Spleen (tissue), 11 donors: Measurements from ENCODE around the gene SLC39A2. TPM values are rescaled to one million over a fixed set of nuclear protein-coding genes. Genes with fewer than 3 reads are reported as not detected.
"Not testable (repeated sequence)": the region's sequence is repeated elsewhere in the genome, so short reads cannot be mapped to it uniquely, and the experiment has no call there.

ENCODE experiments used
- DNase-seq: peaks from one replicate; pipeline ENCODE4 v3.0.0-alpha.2; 2020
- H3K27ac ChIP-seq, 8 donors: fragments of 200-600 bp; sonication (generic) in 7 of 8; 1 replicate in 4 of 8; 2 replicates in 4 of 8; pipeline versions ENCODE4 v1.5.0 to v1.8.0; 2016 to 2021; ENCODE audit warnings: inconsistent platforms in 4 of 8, mild to moderate bottlenecking in 4 of 8, moderate library complexity in 1 of 8
- H3K27me3 ChIP-seq, 7 donors: fragments of 200-600 bp; sonication (generic) in 6 of 7; replicated peaks in 1 of 7; 1 replicate in 4 of 7; 2 replicates in 3 of 7; pipeline versions ENCODE4 v1.5.0 to v1.8.0; 2016 to 2021; ENCODE audit warnings: inconsistent platforms in 3 of 7, mild to moderate bottlenecking in 1 of 7
- H3K36me3 ChIP-seq, 6 donors: fragments of 200-600 bp; sonication (generic) in 5 of 6; 1 replicate in 4 of 6; 2 replicates in 2 of 6; pipeline versions ENCODE4 v1.5.0 to v1.8.0; 2016 to 2021; ENCODE audit warnings: inconsistent platforms in 2 of 6
- H3K4me1 ChIP-seq, 6 donors: fragments of 200-600 bp; sonication (generic) in 5 of 6; 1 replicate in 3 of 6; 2 replicates in 3 of 6; pipeline versions ENCODE4 v1.5.0 to v1.8.0; 2016 to 2021; ENCODE audit warnings: inconsistent platforms in 3 of 6
- H3K4me3 ChIP-seq, 8 donors: fragments of 200-600 bp; sonication (generic) in 7 of 8; 1 replicate in 4 of 8; 2 replicates in 4 of 8; pipeline versions ENCODE4 v1.5.0 to v1.8.0; 2016 to 2021; ENCODE audit warnings: inconsistent platforms in 4 of 8, mild to moderate bottlenecking in 4 of 8, moderate library complexity in 2 of 8
- H3K9me3 ChIP-seq, 8 donors: fragments of 200-600 bp; sonication (generic) in 7 of 8; 1 replicate in 4 of 8; 2 replicates in 4 of 8; pipeline versions ENCODE4 v1.5.0 to v1.8.0; 2016 to 2021; ENCODE audit warnings: inconsistent platforms in 4 of 8
- CTCF ChIP-seq, 11 experiments: fragments of 200-600 bp in 7 of 11; fragments of 450-650 bp in 4 of 11; sonication (generic) in 4 of 11; IDR thresholded peaks in 8 of 11; conservative IDR thresholded peaks in 3 of 11; 1 replicate in 7 of 11; 2 replicates in 4 of 11; pipeline versions ENCODE4 v1.4.0 to v1.8.0; 2016 to 2021; ENCODE audit warnings: antibody characterized with exemption in 11 of 11, inconsistent platforms in 4 of 11, mild to moderate bottlenecking in 1 of 11
- POLR2A ChIP-seq, 3 donors: fragments of 450-650 bp; IDR thresholded peaks; one replicate each; pipeline ENCODE4 v1.5.1; 2017; ENCODE audit warnings: antibody characterized with exemption in 3 of 3, mild to moderate bottlenecking in 1 of 3
- POLR2AphosphoS5 ChIP-seq, 3 donors: sonication (generic); formaldehyde crosslinking; IDR thresholded peaks; one replicate each; pipeline ENCODE4 v1.5.1; 2017; ENCODE audit warnings: antibody characterized with exemption in 3 of 3
- WGBS, 5 donors: extraction: QIAGEN DNeasy Blood & Tissue Kit in 3 of 5; methylation state at CpG; one replicate each; pipeline versions ENCODE4 v1.1.5 to v1.1.7; 2013 to 2018; 5-methylcytosine and 5-hydroxymethylcytosine counted together
- intact Hi-C: fragments of 100-400 bp; cut with DNase I; formaldehyde crosslinking; loops from one replicate; pipeline ENCODE4 v1.15.0; 2023; ENCODE audit warnings: low total_unique reads
- polyA plus RNA-seq, 3 donors: library from polyadenylated mRNA; stranded (reverse); fragments of 200-250 nt; gene quantifications; one replicate each; pipeline ENCODE4 v1.2.1, GENCODE V29; 2013
- total RNA-seq, 7 donors: library from RNA; depleted of rRNA in 3 of 7; stranded (reverse); fragments of >200 nt in 3 of 7; fragmentation: NEBNext Ultra II Directional in 4 of 7; extraction: Animal tissue kit (Norgen Biotek cat#: 25700) in 4 of 7; gene quantifications; one replicate each; pipeline versions ENCODE4 v1.1.0 to v1.2.1, GENCODE V29; 2016 to 2021
- donor health status: healthy with polysubstance abuse.
- donor health status: DM: no; HTN: no; CAD: no; lungs with moderate emphysema.
- donor health status: DM: no; HTN: no; CAD: no.
- donor health status: Bipolar disorder and iron deficiency.
- donor health status: healthy.
- donor health status: DM: no; HTN: no; CAD: no.
- donor health status: DM: yes; HTN: yes; CAD: no.

SLC39A2 gene
- total and polyA plus RNA-seq, 10 donors, result 0.06 to 0.23 (median 0.16) TPM; not detected in 6

- H3K9me3 ChIP-seq, result no peaks in the 10 kb centered on the region
- 91 to 93% (median 93%) methylated on average over 13 to 14 of the region's 14 CpGs for WGBS, 5 donors
- intact Hi-C loops, result no loop called here
- no peak overlapping the region for H3K27ac ChIP-seq
- no peaks in the 10 kb centered on the region for H3K4me1 ChIP-seq
- H3K27me3 ChIP-seq, result no peaks in the 10 kb centered on the region
- no peak for TF ChIP-seq CTCF (IDR thresholded peaks at IDR 0.05 in 8 of 11, conservative IDR thresholded peaks at IDR 0.05 in 3 of 11)
- no peak for TF ChIP-seq POLR2A (IDR thresholded peaks at IDR 0.05)
- no peak for TF ChIP-seq POLR2AphosphoS5 (IDR thresholded peaks at IDR 0.05)
- no peaks in the 10 kb centered on the region for H3K36me3 ChIP-seq
- DNase-seq, result no peak
- no peak overlapping the region for H3K4me3 ChIP-seq
These were observed 4.8 kb downstream of the SLC39A2 start for GRCh38 chr14:21003788-21004346.

- DNase-seq, H3K27ac ChIP-seq, H3K36me3 ChIP-seq, H3K4me1 ChIP-seq, H3K4me3 ChIP-seq, H3K9me3 ChIP-seq, intact Hi-C loops: not testable (repeated sequence)
- H3K27me3 ChIP-seq, result peaks cover 0 to 17% (median 0%) of the 10 kb centered on the region in 7 donors
- WGBS, 5 donors, result 75 to 89% (median 81%) methylated on average over 3 of the region's 3 CpGs
These were observed 10.6 kb downstream of the SLC39A2 start for GRCh38 chr14:21009721-21010120.

- H3K27me3 ChIP-seq, result peaks cover 0 to 17% (median 0%) of the 10 kb centered on the region in 7 donors
- no peak for DNase-seq
- H3K9me3 ChIP-seq, result no peaks in the 10 kb centered on the region
- peaks cover 0 to 1% (median 0%) of the 10 kb centered on the region in 6 donors for H3K36me3 ChIP-seq
- H3K4me1 ChIP-seq, result peaks cover 4 to 16% (median 10%) of the 10 kb centered on the region in 6 donors
- WGBS, 5 donors, result 72 to 93% (median 80%) methylated on average over 1 of the region's 1 CpG
- TF ChIP-seq POLR2A (IDR thresholded peaks at IDR 0.05) (no peak), POLR2AphosphoS5 (IDR thresholded peaks at IDR 0.05) (no peak), CTCF (IDR thresholded peaks at IDR 0.05 in 8 of 11, conservative IDR thresholded peaks at IDR 0.05 in 3 of 11) (no peak)
- H3K4me3 ChIP-seq, result no peak overlapping the region
- no peak overlapping the region for H3K27ac ChIP-seq
- intact Hi-C loops, result no loop called here
These were observed 12.0 kb downstream of the SLC39A2 start for GRCh38 chr14:21011136-21011535.

GRCh38 chr14:21014761-21015190 is 15.7 kb downstream of the SLC39A2 start:
- WGBS, 5 donors, result 0 to 1% (median 0%) methylated on average over 4 of the region's 4 CpGs
- intact Hi-C loops, result loop anchor here (5.0 kb wide), 1 partner anchor 78 kb away; no protein-coding TSS in a partner anchor

More at GRCh38 chr14:21014761-21015190, 15.7 kb downstream of the SLC39A2 start:
- Histone ChIP-seq H3K4me3 (no peak overlapping the region), H3K27ac (peak overlapping the region in 3 of 8 donors; percentile 19 to 35 (median 19)), H3K27me3 (peaks cover 0 to 17% (median 0%) of the 10 kb centered on the region in 7 donors), H3K36me3 (peaks cover 0 to 38% (median 18%) of the 10 kb centered on the region in 6 donors), H3K4me1 (peaks cover 9 to 53% (median 34%) of the 10 kb centered on the region in 6 donors), H3K9me3 (no peaks in the 10 kb centered on the region)
- DNase-seq, result peak; percentile 87
- TF ChIP-seq POLR2A (IDR thresholded peaks at IDR 0.05) (no peak), POLR2AphosphoS5 (IDR thresholded peaks at IDR 0.05) (peak in 1 of 3 donors; percentile 39), CTCF (IDR thresholded peaks at IDR 0.05 in 8 of 11, conservative IDR thresholded peaks at IDR 0.05 in 3 of 11) (peak; percentile 73 to 95 (median 89))
